ENCODE results near the gene CNST. TPM values are rescaled to one million over a fixed set of nuclear protein-coding genes. Genes with fewer than 3 reads are reported as not detected.

The CNST gene
- total RNA-seq, 1 experiment from 2014 or later = 19.8 TPM

DNA sequence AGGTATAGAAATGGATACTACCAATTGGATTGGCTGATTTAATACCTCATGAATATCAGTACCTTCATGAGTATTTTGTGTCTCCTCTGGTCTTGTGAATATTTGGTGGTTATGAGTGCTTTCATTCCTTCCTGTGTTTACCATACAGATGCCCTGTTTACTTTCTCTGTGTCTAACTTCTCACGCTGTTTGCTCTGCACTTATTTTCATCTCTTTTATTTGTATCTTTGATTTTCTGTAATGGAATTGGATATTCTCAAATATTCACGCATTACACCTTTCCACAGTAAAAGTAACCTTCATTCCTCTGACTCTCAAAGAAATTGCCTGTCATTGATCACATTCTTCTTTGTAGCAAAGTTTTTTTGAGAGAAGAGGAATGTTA, 16.8 kb downstream of the CNST start:
- no peak overlapping the region for H2BK20ac ChIP-seq (ENCODE audit: low read depth, low read length, poor library complexity, severe bottlenecking)
- no peaks in the 10 kb centered on the region for H3K4me1 ChIP-seq (ENCODE audit: insufficient read depth, low read length)
- no CpG with 5 or more reads among the region's 2 CpGs for WGBS (ENCODE audit: extremely low coverage, insufficient read length, low lambda C conversion rate)
- H3K23ac ChIP-seq (ENCODE audit: insufficient read length, low read depth, low read length) = no peak overlapping the region
- no peaks in the 10 kb centered on the region for H3K27me3 ChIP-seq (ENCODE audit: insufficient read depth, low read length)
- H3K27ac ChIP-seq (ENCODE audit: insufficient read length, low read depth, low read length) = no peak overlapping the region
- H3K27me3 Mint-ChIP-seq (ENCODE audit: low read depth) = no peaks in the 10 kb centered on the region
- peaks cover 0 to 8% (median under 1%) of the 10 kb centered on the region in 3 experiments; a peak in 4 of 7 replicates for H3K36me3 Mint-ChIP-seq (ENCODE audit: insufficient read depth in 1 of 3, low read depth in 3 of 3)
- no peaks in the 10 kb centered on the region for H3K9me3 Mint-ChIP-seq
- H3K56ac ChIP-seq (ENCODE audit: insufficient read length, low read depth, low read length) = no peak overlapping the region
- H3K4ac ChIP-seq (ENCODE audit: low read depth, low read length) = no peak overlapping the region
- no peak overlapping the region for H3K18ac ChIP-seq (ENCODE audit: insufficient read length, low read depth, low read length)
- H3K23me2 ChIP-seq (ENCODE audit: insufficient read length, low read depth, low read length, poor library complexity, severe bottlenecking) = no peaks in the 10 kb centered on the region
- H2BK5ac ChIP-seq (ENCODE audit: insufficient read length, low read length) = no peak overlapping the region
- no peak overlapping the region for H2BK120ac ChIP-seq (ENCODE audit: low read depth, low read length, poor library complexity, severe bottlenecking)
- H2AK5ac ChIP-seq (ENCODE audit: insufficient read length, low read length) = no peak overlapping the region
- H3K4me1 Mint-ChIP-seq = peaks cover 2 to 3% of the 10 kb centered on the region in 2 experiments; a peak in 3 of 4 replicates
- no peak overlapping the region for H3T11ph ChIP-seq (ENCODE audit: low read length)
- H2AFZ ChIP-seq (ENCODE audit: low read length) = no peak overlapping the region
- H4K91ac ChIP-seq (ENCODE audit: insufficient read length, low read depth, low read length) = no peak overlapping the region
- H2BK15ac ChIP-seq (ENCODE audit: low read depth, low read length) = no peak overlapping the region
- H3K14ac ChIP-seq (ENCODE audit: insufficient read depth, low read length) = no peak overlapping the region
- H4K8ac ChIP-seq (replicated peaks; ENCODE audit: insufficient read length, low read depth, low read length) = no peak overlapping the region
- peaks cover 2% of the 10 kb centered on the region for H3K79me1 ChIP-seq (ENCODE audit: insufficient read depth, low read depth, low read length, poor library complexity, severe bottlenecking)
- no peak overlapping the region for H3K9ac ChIP-seq (ENCODE audit: extremely low read depth, insufficient read length, low read length)
- H3K27ac Mint-ChIP-seq = no peak overlapping the region
- H4K20me1 ChIP-seq (ENCODE audit: control insufficient read depth, insufficient read depth, insufficient read length) = no peaks in the 10 kb centered on the region
- TF ChIP-seq CTCF (conservative IDR thresholded peaks at IDR 0.05) = no peak
- no peak overlapping the region for H3K4me3 Mint-ChIP-seq
- H3K9me3 ChIP-seq (ENCODE audit: control insufficient read depth, low read depth, low read length) = no peaks in the 10 kb centered on the region
- DNase-seq = no peak
- no peak overlapping the region for H4K5ac ChIP-seq (ENCODE audit: insufficient read length, low read depth, low read length)
- H2BK12ac ChIP-seq (ENCODE audit: insufficient read length, low read depth, low read length) = no peak overlapping the region
- no peaks in the 10 kb centered on the region; the same call in 1 of the 2 replicates for H3K79me2 ChIP-seq (ENCODE audit: insufficient read depth, low read length)
- H3K4me2 ChIP-seq (ENCODE audit: insufficient read depth, insufficient read length, low read length) = no peak overlapping the region
